Measurements from ENCODE around the gene DPYSL3. TPM values are rescaled to one million over a fixed set of nuclear protein-coding genes. Genes with fewer than 3 reads are reported as not detected.

DPYSL3 gene
- total and polyA plus RNA-seq, 2 donors: 3.7 to 9.2 TPM

DNA sequence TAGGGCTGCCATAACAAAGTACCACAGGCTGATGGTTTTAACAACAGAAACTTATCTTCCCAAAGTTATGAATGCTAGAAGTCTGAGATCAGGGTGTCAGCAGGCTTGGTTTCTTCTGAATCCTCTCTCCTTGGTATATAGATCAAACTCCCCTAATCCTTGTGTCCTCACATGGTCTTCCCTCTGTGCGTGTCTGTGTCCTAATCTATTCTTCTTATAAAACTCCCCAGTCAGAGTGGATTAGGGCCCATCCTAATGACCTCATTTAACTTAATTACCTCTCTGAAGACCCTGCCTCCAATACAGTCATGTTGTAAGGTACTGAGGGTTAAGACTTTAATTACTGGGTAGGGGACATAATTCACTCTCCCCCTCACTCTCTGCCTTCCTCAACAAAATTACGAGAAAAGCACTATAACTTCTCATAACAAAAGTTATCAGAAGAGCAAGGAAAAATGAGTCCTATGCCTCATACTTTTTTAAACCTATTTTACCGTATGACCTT is 68.6 kb downstream of the DPYSL3 start:
- DNase-seq (ENCODE audit: low read depth in 6 of 9, low spot score in 9 of 9): no peak
- H3K4me1 ChIP-seq (ENCODE audit: control insufficient read depth in 2 of 2, insufficient read depth in 2 of 2, low read length in 2 of 2): no peaks in the 10 kb centered on the region
- WGBS: 98% methylated on average over 3 of the region's 3 CpGs
- H3K27me3 ChIP-seq (ENCODE audit: control insufficient read depth in 2 of 2, insufficient read depth in 1 of 2, low read length in 1 of 2): no peaks in the 10 kb centered on the region
- H3K9me3 ChIP-seq (ENCODE audit: control insufficient read depth in 2 of 2, insufficient read depth in 1 of 2, low read length in 1 of 2): no peaks in the 10 kb centered on the region
- H3K36me3 ChIP-seq (ENCODE audit: control insufficient read depth in 2 of 2, insufficient read depth in 2 of 2, low read length in 1 of 2): no peaks in the 10 kb centered on the region
- no peak overlapping the region for H3K4me3 ChIP-seq (ENCODE audit: low read length in 2 of 2)
- H3K27ac ChIP-seq (ENCODE audit: low read depth in 1 of 2, low read length in 1 of 2): no peak overlapping the region

DNA sequence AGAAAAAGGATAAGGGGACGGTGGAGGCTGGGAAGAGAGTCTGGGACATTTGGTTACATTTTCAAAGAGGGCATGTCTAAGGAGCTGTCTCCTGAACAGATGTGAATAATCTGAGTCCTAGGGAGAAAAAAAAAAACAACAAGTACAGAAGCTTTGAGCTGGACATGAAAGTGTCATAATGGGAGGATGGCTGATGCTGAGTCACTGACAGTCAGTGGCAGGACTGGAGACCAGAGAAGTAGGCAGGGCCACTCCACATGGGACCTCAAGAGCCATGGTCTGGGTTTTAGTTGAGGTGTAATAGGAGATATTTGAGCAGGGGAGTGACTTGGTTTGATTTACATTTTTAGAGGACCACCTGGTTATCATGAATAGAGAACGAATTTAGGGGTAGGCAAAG is 70.6 kb downstream of the DPYSL3 start:
- Histone ChIP-seq H3K4me3 (ENCODE audit: low read length in 2 of 2) (no peak overlapping the region), H3K27ac (ENCODE audit: low read depth in 1 of 2, low read length in 1 of 2) (no peak overlapping the region), H3K36me3 (ENCODE audit: control insufficient read depth in 2 of 2, insufficient read depth in 2 of 2, low read length in 1 of 2) (no peaks in the 10 kb centered on the region), H3K9me3 (ENCODE audit: control insufficient read depth in 2 of 2, insufficient read depth in 1 of 2, low read length in 1 of 2) (no peaks in the 10 kb centered on the region), H3K4me1 (ENCODE audit: control insufficient read depth in 2 of 2, insufficient read depth in 2 of 2, low read length in 2 of 2) (no peaks in the 10 kb centered on the region), H3K27me3 (ENCODE audit: control insufficient read depth in 2 of 2, insufficient read depth in 1 of 2, low read length in 1 of 2) (no peaks in the 10 kb centered on the region)
- DNase-seq (ENCODE audit: low read depth in 6 of 9, low spot score in 9 of 9): no peak
- 94% methylated on average over 2 of the region's 2 CpGs for WGBS

DNA sequence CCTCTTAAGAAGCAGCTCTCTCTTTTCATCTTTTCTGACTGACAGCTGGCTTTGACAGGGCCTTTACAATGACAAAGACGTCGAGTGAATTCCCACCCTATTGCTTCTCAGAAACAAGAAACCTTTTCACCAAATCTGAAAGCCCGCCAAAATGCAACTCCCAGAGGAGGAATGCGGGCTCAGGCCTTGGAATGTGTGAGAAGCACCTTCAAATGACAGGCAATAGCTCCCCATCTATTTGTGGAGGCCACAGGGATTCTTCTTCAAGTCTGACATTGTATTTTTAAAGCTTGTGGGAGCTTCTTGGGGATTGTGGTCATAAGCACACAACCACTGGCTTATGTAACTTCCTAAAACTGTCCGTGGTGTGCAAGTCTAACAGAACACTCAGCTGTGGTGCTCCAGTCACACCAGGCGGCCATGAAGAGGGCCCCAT is 72.7 kb downstream of the DPYSL3 start:
- H3K4me3 ChIP-seq (ENCODE audit: low read length in 2 of 2): no peak overlapping the region
- no peak overlapping the region for H3K27ac ChIP-seq (ENCODE audit: low read depth in 1 of 2, low read length in 1 of 2)
- 61% methylated on average over 6 of the region's 6 CpGs for WGBS
- H3K36me3 ChIP-seq (ENCODE audit: control insufficient read depth in 2 of 2, insufficient read depth in 2 of 2, low read length in 1 of 2): no peaks in the 10 kb centered on the region
- H3K4me1 ChIP-seq (ENCODE audit: control insufficient read depth in 2 of 2, insufficient read depth in 2 of 2, low read length in 2 of 2): no peaks in the 10 kb centered on the region
- no peaks in the 10 kb centered on the region for H3K9me3 ChIP-seq (ENCODE audit: control insufficient read depth in 2 of 2, insufficient read depth in 1 of 2, low read length in 1 of 2)
- H3K27me3 ChIP-seq (ENCODE audit: control insufficient read depth in 2 of 2, insufficient read depth in 1 of 2, low read length in 1 of 2): no peaks in the 10 kb centered on the region
- no peak for DNase-seq (ENCODE audit: low read depth in 6 of 9, low spot score in 9 of 9)

DNA sequence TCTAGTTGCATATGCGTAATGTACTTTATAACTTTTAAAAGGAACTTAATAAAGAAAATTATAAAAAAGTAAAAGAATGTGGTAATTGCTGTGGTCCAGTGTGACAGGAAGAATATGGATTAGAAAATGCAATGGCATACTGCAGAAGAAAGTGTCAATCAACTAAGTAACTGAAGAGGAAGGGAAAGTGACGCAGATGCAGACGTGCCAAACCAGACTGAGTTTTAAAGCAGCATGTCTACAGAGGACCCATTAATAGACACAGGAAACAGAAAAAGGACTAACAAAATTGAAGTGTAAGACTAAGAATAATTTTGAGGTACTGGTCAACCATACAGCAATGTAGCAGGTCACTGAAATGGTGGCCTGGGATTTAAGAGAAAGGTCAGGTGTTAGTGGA is 73.3 kb downstream of the DPYSL3 start:
- Histone ChIP-seq H3K36me3 (ENCODE audit: control insufficient read depth in 2 of 2, insufficient read depth in 2 of 2, low read length in 1 of 2) (no peaks in the 10 kb centered on the region), H3K4me3 (ENCODE audit: low read length in 2 of 2) (no peak overlapping the region), H3K4me1 (ENCODE audit: control insufficient read depth in 2 of 2, insufficient read depth in 2 of 2, low read length in 2 of 2) (no peaks in the 10 kb centered on the region), H3K27ac (ENCODE audit: low read depth in 1 of 2, low read length in 1 of 2) (no peak overlapping the region), H3K9me3 (ENCODE audit: control insufficient read depth in 2 of 2, insufficient read depth in 1 of 2, low read length in 1 of 2) (no peaks in the 10 kb centered on the region), H3K27me3 (ENCODE audit: control insufficient read depth in 2 of 2, insufficient read depth in 1 of 2, low read length in 1 of 2) (no peaks in the 10 kb centered on the region)
- 77% methylated on average over 3 of the region's 3 CpGs for WGBS
- DNase-seq (ENCODE audit: low read depth in 6 of 9, low spot score in 9 of 9): no peak

DNA sequence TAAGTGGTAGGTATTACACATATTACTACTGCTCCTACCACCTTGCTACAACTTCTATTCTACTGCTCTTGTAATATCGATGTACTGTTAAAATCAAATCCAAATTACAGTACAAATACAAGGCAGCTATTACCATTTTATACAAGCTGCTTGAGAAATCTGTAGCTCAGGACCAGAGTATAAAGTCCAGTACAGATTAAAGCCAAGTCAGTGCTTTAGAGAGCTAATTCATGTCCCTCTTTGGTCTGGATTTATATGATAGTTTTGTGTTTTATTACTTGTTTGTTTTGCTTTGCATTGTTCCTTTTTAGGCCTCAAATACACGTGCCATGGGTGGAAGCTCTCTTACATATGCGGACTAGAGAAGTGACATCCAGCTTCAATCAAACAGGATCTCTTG is 75.8 kb downstream of the DPYSL3 start:
- Histone ChIP-seq H3K4me3 (ENCODE audit: low read length in 2 of 2) (no peak overlapping the region), H3K9me3 (ENCODE audit: control insufficient read depth in 2 of 2, insufficient read depth in 1 of 2, low read length in 1 of 2) (no peaks in the 10 kb centered on the region), H3K4me1 (ENCODE audit: control insufficient read depth in 2 of 2, insufficient read depth in 2 of 2, low read length in 2 of 2) (no peaks in the 10 kb centered on the region), H3K27me3 (ENCODE audit: control insufficient read depth in 2 of 2, insufficient read depth in 1 of 2, low read length in 1 of 2) (no peaks in the 10 kb centered on the region), H3K36me3 (ENCODE audit: control insufficient read depth in 2 of 2, insufficient read depth in 2 of 2, low read length in 1 of 2) (no peaks in the 10 kb centered on the region), H3K27ac (ENCODE audit: low read depth in 1 of 2, low read length in 1 of 2) (no peak overlapping the region)
- 88% methylated on average over 3 of the region's 3 CpGs for WGBS
- DNase-seq (ENCODE audit: low read depth in 6 of 9, low spot score in 9 of 9): no peak

DNA sequence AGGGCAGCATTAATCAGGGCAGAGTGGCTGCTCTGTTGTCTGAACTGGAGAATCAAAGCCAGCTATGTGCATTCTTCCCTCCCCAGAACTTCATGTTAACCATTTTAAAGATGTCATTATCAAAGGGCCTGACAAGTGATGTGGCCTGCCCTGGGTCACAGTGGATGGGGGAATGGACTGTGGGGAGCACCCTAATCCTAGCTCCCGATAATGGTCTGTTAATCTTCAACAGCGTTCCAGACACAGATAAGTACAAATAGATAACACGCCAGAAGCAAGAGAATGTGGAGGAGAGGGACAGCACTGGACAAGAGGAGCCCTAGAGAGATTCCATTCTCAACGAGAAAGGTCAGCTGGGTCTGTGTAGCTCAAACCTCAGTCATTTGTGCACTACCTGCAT is 77.5 kb downstream of the DPYSL3 start:
- no peak overlapping the region for H3K4me3 ChIP-seq (ENCODE audit: low read length in 2 of 2)
- no peak for DNase-seq (ENCODE audit: low read depth in 6 of 9, low spot score in 9 of 9)
- no peaks in the 10 kb centered on the region for H3K27me3 ChIP-seq (ENCODE audit: control insufficient read depth in 2 of 2, insufficient read depth in 1 of 2, low read length in 1 of 2)
- H3K9me3 ChIP-seq (ENCODE audit: control insufficient read depth in 2 of 2, insufficient read depth in 1 of 2, low read length in 1 of 2): no peaks in the 10 kb centered on the region
- H3K27ac ChIP-seq (ENCODE audit: low read depth in 1 of 2, low read length in 1 of 2): no peak overlapping the region
- WGBS: 93% methylated on average over 4 of the region's 4 CpGs
- no peaks in the 10 kb centered on the region for H3K36me3 ChIP-seq (ENCODE audit: control insufficient read depth in 2 of 2, insufficient read depth in 2 of 2, low read length in 1 of 2)
- no peaks in the 10 kb centered on the region for H3K4me1 ChIP-seq (ENCODE audit: control insufficient read depth in 2 of 2, insufficient read depth in 2 of 2, low read length in 2 of 2)

DNA sequence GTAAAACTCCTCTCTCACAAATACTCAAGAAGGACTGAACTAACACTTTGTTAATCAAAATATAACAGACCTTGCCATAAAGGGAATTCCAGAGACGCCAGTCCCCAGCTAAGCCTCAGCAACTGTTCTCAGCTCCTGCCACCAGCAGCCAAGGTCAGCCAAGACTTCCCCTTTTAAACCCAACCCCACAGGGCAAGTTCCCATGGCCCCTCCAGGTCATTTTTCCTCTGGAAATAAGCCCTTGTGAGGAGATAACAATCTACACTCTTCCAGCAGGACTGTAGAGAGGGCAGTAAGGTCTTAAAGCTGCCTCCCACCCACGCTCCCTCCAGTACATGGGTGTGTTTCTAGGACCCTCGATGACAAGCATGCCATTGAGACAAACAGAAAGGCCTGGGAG is 78.3 kb downstream of the DPYSL3 start:
- Histone ChIP-seq H3K27ac (ENCODE audit: low read depth in 1 of 2, low read length in 1 of 2) (no peak overlapping the region), H3K4me3 (ENCODE audit: low read length in 2 of 2) (no peak overlapping the region), H3K27me3 (ENCODE audit: control insufficient read depth in 2 of 2, insufficient read depth in 1 of 2, low read length in 1 of 2) (no peaks in the 10 kb centered on the region), H3K36me3 (ENCODE audit: control insufficient read depth in 2 of 2, insufficient read depth in 2 of 2, low read length in 1 of 2) (no peaks in the 10 kb centered on the region), H3K4me1 (ENCODE audit: control insufficient read depth in 2 of 2, insufficient read depth in 2 of 2, low read length in 2 of 2) (no peaks in the 10 kb centered on the region), H3K9me3 (ENCODE audit: control insufficient read depth in 2 of 2, insufficient read depth in 1 of 2, low read length in 1 of 2) (no peaks in the 10 kb centered on the region)
- 90% methylated on average over 3 of the region's 3 CpGs for WGBS
- DNase-seq (ENCODE audit: low read depth in 6 of 9, low spot score in 9 of 9): no peak

DNA sequence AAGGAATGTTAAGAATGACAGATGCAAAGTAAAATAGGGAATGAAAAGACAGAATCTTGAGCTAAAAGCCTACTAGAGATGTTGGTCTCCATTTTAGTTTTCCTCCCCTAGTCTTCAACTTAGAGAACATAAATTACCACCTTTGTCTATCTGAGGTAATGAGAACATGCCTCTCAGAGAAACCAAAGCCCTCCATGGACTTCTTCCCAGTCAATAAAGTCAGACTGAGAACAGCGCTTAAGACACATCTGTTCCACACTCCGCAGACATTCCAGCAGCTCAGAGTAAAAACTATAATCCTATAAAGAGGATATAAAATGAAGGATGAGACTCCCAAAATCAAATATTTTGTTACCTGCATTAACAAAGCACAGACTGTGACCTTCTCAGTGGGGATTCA is 79.2 kb downstream of the DPYSL3 start:
- no peak for DNase-seq (ENCODE audit: low read depth in 6 of 9, low spot score in 9 of 9)
- no peaks in the 10 kb centered on the region for H3K36me3 ChIP-seq (ENCODE audit: control insufficient read depth in 2 of 2, insufficient read depth in 2 of 2, low read length in 1 of 2)
- no peaks in the 10 kb centered on the region for H3K4me1 ChIP-seq (ENCODE audit: control insufficient read depth in 2 of 2, insufficient read depth in 2 of 2, low read length in 2 of 2)
- H3K27ac ChIP-seq (ENCODE audit: low read depth in 1 of 2, low read length in 1 of 2): no peak overlapping the region
- H3K27me3 ChIP-seq (ENCODE audit: control insufficient read depth in 2 of 2, insufficient read depth in 1 of 2, low read length in 1 of 2): no peaks in the 10 kb centered on the region
- no peak overlapping the region for H3K4me3 ChIP-seq (ENCODE audit: low read length in 2 of 2)
- WGBS: 98% methylated on average over 2 of the region's 2 CpGs
- no peaks in the 10 kb centered on the region for H3K9me3 ChIP-seq (ENCODE audit: control insufficient read depth in 2 of 2, insufficient read depth in 1 of 2, low read length in 1 of 2)

DNA sequence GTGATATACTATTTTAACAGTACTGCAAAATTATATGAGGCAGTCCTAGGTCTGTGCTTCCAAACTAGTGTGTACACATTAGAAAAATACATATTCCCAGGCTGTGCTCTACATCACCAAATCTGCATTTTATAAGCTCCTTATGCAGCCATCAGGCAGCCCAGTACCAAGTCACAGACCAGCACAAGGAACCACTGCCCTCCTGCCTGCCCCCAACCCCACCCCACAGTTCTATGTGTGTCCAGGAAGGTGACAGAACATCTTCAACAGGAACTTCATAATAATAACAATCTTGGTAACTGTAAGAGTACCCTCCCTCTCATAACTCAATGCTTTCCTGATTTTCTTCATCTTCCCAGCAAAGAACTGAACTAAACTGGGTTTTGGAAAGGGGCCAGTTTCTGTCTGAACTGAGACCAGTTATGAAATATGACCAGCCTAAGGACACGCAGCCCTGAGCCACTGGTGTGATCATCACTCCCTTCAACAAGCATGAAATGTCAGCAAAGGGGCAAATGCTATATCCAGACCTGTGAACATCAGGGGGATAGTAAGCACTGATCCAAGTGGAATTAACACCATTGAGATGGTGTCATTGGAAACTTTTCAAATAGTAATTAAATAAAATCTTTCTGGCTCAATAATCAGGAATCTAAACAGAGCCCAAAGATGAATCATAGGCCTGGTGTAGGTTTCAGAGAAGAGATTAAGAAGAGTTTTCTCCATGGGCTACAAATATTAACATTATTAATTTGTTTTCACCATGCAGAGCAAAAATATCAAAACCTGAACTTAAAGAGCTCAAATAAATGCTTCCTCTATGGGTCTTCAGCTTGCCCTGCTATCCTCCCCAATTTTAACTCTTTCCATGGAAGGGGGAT is 82.1 kb downstream of the DPYSL3 start:
- no peak for DNase-seq (ENCODE audit: low read depth in 6 of 9, low spot score in 9 of 9)
- no peaks in the 10 kb centered on the region for H3K4me1 ChIP-seq (ENCODE audit: control insufficient read depth in 2 of 2, insufficient read depth in 2 of 2, low read length in 2 of 2)
- no peaks in the 10 kb centered on the region for H3K9me3 ChIP-seq (ENCODE audit: control insufficient read depth in 2 of 2, insufficient read depth in 1 of 2, low read length in 1 of 2)
- no peak overlapping the region for H3K4me3 ChIP-seq (ENCODE audit: low read length in 2 of 2)
- H3K27me3 ChIP-seq (ENCODE audit: control insufficient read depth in 2 of 2, insufficient read depth in 1 of 2, low read length in 1 of 2): no peaks in the 10 kb centered on the region
- 80% methylated on average over 1 of the region's 1 CpG for WGBS
- H3K36me3 ChIP-seq (ENCODE audit: control insufficient read depth in 2 of 2, insufficient read depth in 2 of 2, low read length in 1 of 2): no peaks in the 10 kb centered on the region
- H3K27ac ChIP-seq (ENCODE audit: low read depth in 1 of 2, low read length in 1 of 2): no peak overlapping the region
